IMR-90 (cell line): ENCODE data around the gene ARHGAP8. TPM values are rescaled to one million over a fixed set of nuclear protein-coding genes. Genes with fewer than 3 reads are reported as not detected.

Source experiments
- ATAC-seq: fragments of 200-7000 bp; cut with Tn5 transposase; 2 replicates; pipeline ENCODE4 v1.9.1; 2020; ENCODE audit warnings: low read depth, mild to moderate bottlenecking, moderate library complexity
- BruUV-seq: library from RNA; stranded (reverse); fragments of 400-500 nt; replicated peaks from 2 replicates; lab custom pipeline; 2021; lab: Mats Ljungman, UMichigan
- CTCF ChIA-PET: fragments of 300-600 bp; formaldehyde crosslinking; extraction: SDS; loops from one replicate; lab custom pipeline; 2021; ENCODE audit warnings: antibody characterized with exemption; lab: Yijun Ruan, JAX
- POLR2A ChIA-PET: fragments of 300-600 bp; sonication (Branson Sonifier 250); formaldehyde crosslinking; loops from one replicate; lab custom pipeline; 2022; ENCODE audit warnings: antibody characterized with exemption; ENCODE audit not compliant: unreplicated experiment; lab: Charles Lee
- DNase-seq: peaks from one replicate; pipeline ENCODE4 v3.0.0; 2013
- H2AFZ ChIP-seq: replicated peaks from 2 replicates; pipeline ENCODE3; 2013; ENCODE audit warnings: low read length, mild to moderate bottlenecking; ENCODE audit not compliant: poor library complexity
- H2AK5ac ChIP-seq: 2 replicates; pipeline ENCODE4 v1.6.1; 2013; ENCODE audit warnings: low read depth, low read length, inconsistent platforms
- H2AK9ac ChIP-seq: replicated peaks from 2 replicates; pipeline ENCODE3; 2013; ENCODE audit warnings: mild to moderate bottlenecking, low read depth, low read length, moderate library complexity; ENCODE audit not compliant: poor library complexity
- H2BK120ac ChIP-seq: 2 replicates; pipeline ENCODE4 v1.6.1; 2013; ENCODE audit warnings: low read depth, low read length, inconsistent platforms
- H2BK15ac ChIP-seq: 3 replicates; pipeline ENCODE4 v1.6.1; 2013; ENCODE audit warnings: low read depth, low read length, inconsistent platforms
- H2BK20ac ChIP-seq: 2 replicates; pipeline ENCODE4 v1.6.1; 2013; ENCODE audit warnings: low read depth, mild to moderate bottlenecking, inconsistent platforms, low read length, moderate library complexity
- H2BK5ac ChIP-seq: 2 replicates; pipeline ENCODE4 v1.6.1; 2013; ENCODE audit warnings: mild to moderate bottlenecking, low read depth, low read length, inconsistent platforms; ENCODE audit not compliant: poor library complexity, severe bottlenecking
- H3K14ac ChIP-seq: replicated peaks from 2 replicates; pipeline ENCODE4 v1.6.1; 2013; ENCODE audit warnings: low read depth, low read length, inconsistent platforms
- H3K18ac ChIP-seq: 2 replicates; pipeline ENCODE4 v1.6.1; 2013; ENCODE audit warnings: low read depth, low read length, control low read depth
- H3K23ac ChIP-seq: 2 replicates; pipeline ENCODE4 v1.6.1; 2013; ENCODE audit warnings: low read depth, low read length, inconsistent platforms
- H3K27ac ChIP-seq: 2 replicates; pipeline ENCODE4 v1.5.1; 2013; ENCODE audit warnings: mild to moderate bottlenecking, control low read depth, low read length; ENCODE audit not compliant: insufficient read depth
- H3K27me3 ChIP-seq: 2 replicates; pipeline ENCODE4 v1.6.1; 2013; ENCODE audit warnings: low read length; ENCODE audit not compliant: control insufficient read depth, insufficient read depth
- H3K36me3 ChIP-seq: 2 replicates; pipeline ENCODE4 v1.6.1; 2013; ENCODE audit warnings: low read length, mixed read lengths; ENCODE audit not compliant: control insufficient read depth, insufficient read depth
- H3K4ac ChIP-seq: 2 replicates; pipeline ENCODE4 v1.6.1; 2013; ENCODE audit warnings: low read depth, low read length, inconsistent platforms
- H3K4me1 ChIP-seq: 2 replicates; pipeline ENCODE4 v1.6.1; 2013; ENCODE audit warnings: low read length, mixed read lengths; ENCODE audit not compliant: control insufficient read depth, insufficient read depth
- H3K4me2 ChIP-seq: 2 replicates; pipeline ENCODE4 v1.6.1; 2013; ENCODE audit warnings: low read depth, mild to moderate bottlenecking, control low read depth, low read length, moderate library complexity
- H3K4me3 ChIP-seq: 2 replicates; pipeline ENCODE4 v1.5.1; 2013; ENCODE audit warnings: low read depth, mild to moderate bottlenecking, control low read depth, low read length, moderate library complexity; ENCODE audit not compliant: insufficient read depth
- H3K56ac ChIP-seq: 2 replicates; pipeline ENCODE4 v1.6.1; 2013; ENCODE audit warnings: low read length, inconsistent platforms; ENCODE audit not compliant: insufficient read depth; ENCODE audit errors: extremely low read depth
- H3K79me1 ChIP-seq, 2 experiments: 2 replicates each; pipeline ENCODE4 v1.6.1; 2013; ENCODE audit warnings: low read length in 2 of 2, inconsistent platforms in 1 of 2, low read depth in 1 of 2
- H3K9ac ChIP-seq: 2 replicates; pipeline ENCODE4 v1.6.1; 2013; ENCODE audit warnings: low read depth, low read length, control low read depth
- H3K9me1 ChIP-seq: 2 replicates; pipeline ENCODE4 v1.6.1; 2013; ENCODE audit warnings: low read length, inconsistent platforms; ENCODE audit not compliant: insufficient read depth
- H3K9me3 ChIP-seq: 2 replicates; pipeline ENCODE4 v1.6.1; 2013; ENCODE audit warnings: low read length; ENCODE audit not compliant: control insufficient read depth, insufficient read depth
- H4K20me1 ChIP-seq: 2 replicates; pipeline ENCODE4 v1.6.1; 2013; ENCODE audit warnings: low read length, inconsistent platforms; ENCODE audit not compliant: insufficient read depth
- H4K5ac ChIP-seq: 2 replicates; pipeline ENCODE4 v1.6.1; 2013; ENCODE audit warnings: mild to moderate bottlenecking, low read depth, low read length, control low read depth
- H4K8ac ChIP-seq, 2 experiments: 2 replicates each; pipeline ENCODE4 v1.6.1; 2013; ENCODE audit warnings: low read depth in 2 of 2, low read length in 2 of 2, control low read depth in 1 of 2, inconsistent platforms in 1 of 2
- H4K91ac ChIP-seq: 2 replicates; pipeline ENCODE4 v1.6.1; 2013; ENCODE audit warnings: low read depth, low read length, inconsistent platforms; ENCODE audit not compliant: insufficient read depth
- CHD1 ChIP-seq: IDR thresholded peaks from 2 replicates; pipeline ENCODE4 v1.6.1; 2012; ENCODE audit warnings: low read depth, low read length, improper control_type of control experiment
- POLR2A ChIP-seq: IDR thresholded peaks from 2 replicates; pipeline ENCODE4 v1.6.1; 2012; ENCODE audit warnings: mild to moderate bottlenecking, low read depth, low read length
- WGBS, 2 experiments: methylation state at CpG; one replicate each; pipeline versions ENCODE4 v1.1.5 to v1.1.7; 2013; ENCODE audit warnings: missing lambda C conversion rate in 2 of 2; ENCODE audit not compliant: insufficient read length in 1 of 2; ENCODE audit errors: extremely low coverage in 2 of 2; 5-methylcytosine and 5-hydroxymethylcytosine counted together
- dilution Hi-C: fragments of 300-500 bp; cut with HindIII; formaldehyde crosslinking; loops from one replicate; pipeline ENCODE4 v1.14.3; 2018; ENCODE audit warnings: low sequenced_read_pairs; ENCODE audit not compliant: unreplicated experiment
- in situ Hi-C: fragments of 300-500 bp; cut with MboI; formaldehyde crosslinking; loops from 3 replicates; pipeline ENCODE4 v1.14.3; 2019; ENCODE audit warnings: low sequenced_read_pairs, inconsistent platforms, mixed read lengths
- intact Hi-C: fragments of 100-400 bp; cut with micrococcal nuclease; formaldehyde crosslinking; loops from 2 replicates; pipeline ENCODE4 v1.10.0; 2022
- polyA plus RNA-seq, 3 experiments: library from polyadenylated mRNA; depleted of rRNA; stranded (reverse); fragments of >200 nt; gene quantifications; 2 replicates each; pipeline ENCODE4 v1.2.3, GENCODE V29; 2012; ENCODE audit warnings: low replicate concordance in 1 of 3
- total RNA-seq: library from RNA; depleted of rRNA; stranded (reverse); fragments of >200 nt; gene quantifications from 2 replicates; pipeline ENCODE4 v1.2.3, GENCODE V29; 2012
- TF ChIP-seq, protein P1 (sequence below): conservative IDR thresholded peaks from 2 replicates; pipeline ENCODE4 v1.5.1; 2012; ENCODE audit warnings: mild to moderate bottlenecking, low read depth, low read length, improper control_type of control experiment

ARHGAP8 gene
- total and polyA plus RNA-seq, 2 of the 4 experiments (the other 2 are of a cell fraction), result 0.18 to 0.21 TPM

DNA sequence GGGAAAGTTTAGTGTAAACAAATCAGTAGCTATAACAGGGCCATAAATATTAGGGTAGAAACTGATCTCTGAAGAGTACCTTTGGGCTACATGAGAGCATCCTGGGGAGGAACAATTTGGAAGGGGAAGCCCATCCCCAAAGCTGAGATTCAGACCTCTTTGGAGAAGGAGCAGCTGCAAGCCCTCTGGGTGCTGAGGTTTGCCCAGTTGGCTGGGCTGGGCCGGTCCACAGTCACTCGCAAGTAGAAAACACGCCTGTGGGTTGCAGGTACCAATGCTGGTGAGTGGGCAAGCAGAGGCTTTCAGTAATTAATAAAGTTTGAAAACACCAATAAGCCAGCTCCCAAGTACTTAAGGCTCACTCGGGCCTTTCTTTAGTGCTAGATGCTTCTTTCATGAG lies 124.5 kb downstream of the ARHGAP8 start:
- WGBS, 2 experiments, result no CpG with 5 or more reads among the region's 4 CpGs
- Histone ChIP-seq H2AFZ (no peak overlapping the region), H2BK120ac (no peak overlapping the region), H3K27me3 (no peaks in the 10 kb centered on the region; the same call in 1 of the 2 replicates), H2AK5ac (no peak overlapping the region), H3K9ac (no peak overlapping the region), H2BK15ac (no peak overlapping the region), H2BK20ac (no peak overlapping the region), H3K23ac (no peak overlapping the region), H3K36me3 (no peaks in the 10 kb centered on the region), H3K56ac (no peak overlapping the region), H3K4me2 (no peak overlapping the region), H4K8ac (no peak overlapping the region), H3K79me1 (no peaks in the 10 kb centered on the region), H3K14ac (no peak overlapping the region), H4K20me1 (no peaks in the 10 kb centered on the region), H3K18ac (no peak overlapping the region), H3K27ac (no peak overlapping the region), H3K4me1 (no peaks in the 10 kb centered on the region), H2BK5ac (no peak overlapping the region), H2AK9ac (no peak overlapping the region), H3K4me3 (no peak overlapping the region), H4K91ac (no peak overlapping the region), H3K9me1 (no peaks in the 10 kb centered on the region), H3K9me3 (peaks cover 4% of the 10 kb centered on the region; the same call in 1 of the 2 replicates), H3K4ac (no peak overlapping the region), H4K5ac (no peak overlapping the region)
- intact Hi-C loops, result no loop called here
- in situ Hi-C loops, result no loop called here
- dilution Hi-C loops, result no loop called here
- no TSS peak for BruUV-seq
- TF ChIP-seq POLR2A (no peak), CHD1 (no peak)
- TF ChIP-seq, protein P1, sequence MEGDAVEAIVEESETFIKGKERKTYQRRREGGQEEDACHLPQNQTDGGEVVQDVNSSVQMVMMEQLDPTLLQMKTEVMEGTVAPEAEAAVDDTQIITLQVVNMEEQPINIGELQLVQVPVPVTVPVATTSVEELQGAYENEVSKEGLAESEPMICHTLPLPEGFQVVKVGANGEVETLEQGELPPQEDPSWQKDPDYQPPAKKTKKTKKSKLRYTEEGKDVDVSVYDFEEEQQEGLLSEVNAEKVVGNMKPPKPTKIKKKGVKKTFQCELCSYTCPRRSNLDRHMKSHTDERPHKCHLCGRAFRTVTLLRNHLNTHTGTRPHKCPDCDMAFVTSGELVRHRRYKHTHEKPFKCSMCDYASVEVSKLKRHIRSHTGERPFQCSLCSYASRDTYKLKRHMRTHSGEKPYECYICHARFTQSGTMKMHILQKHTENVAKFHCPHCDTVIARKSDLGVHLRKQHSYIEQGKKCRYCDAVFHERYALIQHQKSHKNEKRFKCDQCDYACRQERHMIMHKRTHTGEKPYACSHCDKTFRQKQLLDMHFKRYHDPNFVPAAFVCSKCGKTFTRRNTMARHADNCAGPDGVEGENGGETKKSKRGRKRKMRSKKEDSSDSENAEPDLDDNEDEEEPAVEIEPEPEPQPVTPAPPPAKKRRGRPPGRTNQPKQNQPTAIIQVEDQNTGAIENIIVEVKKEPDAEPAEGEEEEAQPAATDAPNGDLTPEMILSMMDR, result no peak
- CTCF ChIA-PET, result no interaction called here
- ATAC-seq (no peak), DNase-seq (no peak)
- POLR2A ChIA-PET, result no interaction called here
